GM23338 (cell line): ENCODE measurements around the gene HNRNPF.

Experiments
- EZH2 ChIP-seq: fragments of 200-600 bp; sonication (generic); IDR thresholded peaks from one replicate; pipeline ENCODE4 v1.8.0; 2017; ENCODE audit warnings: antibody characterized with exemption, mild to moderate bottlenecking, low read depth; ENCODE audit not compliant: unreplicated experiment
- EZH2phosphoT487 ChIP-seq: fragments of 200-600 bp; sonication (generic); IDR thresholded peaks from one replicate; pipeline ENCODE4 v1.8.1; 2018; ENCODE audit warnings: antibody characterized with exemption; ENCODE audit not compliant: unreplicated experiment
- JUNB ChIP-seq: IDR thresholded peaks from one replicate; pipeline ENCODE4 v1.6.1; 2016; ENCODE audit warnings: antibody characterized with exemption; ENCODE audit not compliant: unreplicated experiment
- POLR2AphosphoS5 ChIP-seq: IDR thresholded peaks from 2 replicates; pipeline ENCODE4 v1.6.1; 2016; ENCODE audit warnings: antibody characterized with exemption, low read depth
- STAT1 ChIP-seq: IDR thresholded peaks from one replicate; pipeline ENCODE4 v1.6.1; 2016; ENCODE audit warnings: antibody characterized with exemption; ENCODE audit not compliant: unreplicated experiment
- TF ChIP-seq, protein P1 (sequence below), 2 experiments: fragments of 200-600 bp in 1 of 2; sonication (generic) in 1 of 2; conservative IDR thresholded peaks; 2 replicates each; pipeline versions ENCODE4 v1.5.1 to v1.6.1; 2016 to 2017; ENCODE audit warnings: antibody characterized with exemption in 2 of 2, low read depth in 2 of 2, mild to moderate bottlenecking in 2 of 2, moderate library complexity in 1 of 2
- TF ChIP-seq, protein P2 (sequence below): IDR thresholded peaks from one replicate; pipeline ENCODE4 v1.6.1; 2018; ENCODE audit warnings: antibody characterized with exemption; ENCODE audit not compliant: unreplicated experiment

DNA sequence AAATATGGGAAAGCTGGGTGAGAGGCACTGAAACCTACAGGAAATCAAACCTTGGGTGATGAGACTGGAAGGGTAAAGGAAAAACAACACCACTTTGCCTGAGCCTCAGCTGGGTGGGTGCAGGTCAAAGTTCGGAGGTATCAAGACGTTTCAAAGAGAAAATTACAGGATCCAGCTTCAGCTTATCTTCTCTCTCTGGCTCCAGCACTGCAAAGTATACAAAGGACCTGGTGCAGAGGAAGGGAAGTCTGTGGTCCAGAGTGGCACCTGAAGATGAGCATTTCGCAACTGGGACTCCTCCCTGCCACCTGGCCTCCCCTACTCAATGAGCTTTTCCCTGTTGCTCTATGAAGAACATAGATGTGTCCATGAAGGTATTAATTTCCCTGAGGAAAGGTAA, 44.0 kb downstream of the HNRNPF start:
- TF ChIP-seq, protein P1, sequence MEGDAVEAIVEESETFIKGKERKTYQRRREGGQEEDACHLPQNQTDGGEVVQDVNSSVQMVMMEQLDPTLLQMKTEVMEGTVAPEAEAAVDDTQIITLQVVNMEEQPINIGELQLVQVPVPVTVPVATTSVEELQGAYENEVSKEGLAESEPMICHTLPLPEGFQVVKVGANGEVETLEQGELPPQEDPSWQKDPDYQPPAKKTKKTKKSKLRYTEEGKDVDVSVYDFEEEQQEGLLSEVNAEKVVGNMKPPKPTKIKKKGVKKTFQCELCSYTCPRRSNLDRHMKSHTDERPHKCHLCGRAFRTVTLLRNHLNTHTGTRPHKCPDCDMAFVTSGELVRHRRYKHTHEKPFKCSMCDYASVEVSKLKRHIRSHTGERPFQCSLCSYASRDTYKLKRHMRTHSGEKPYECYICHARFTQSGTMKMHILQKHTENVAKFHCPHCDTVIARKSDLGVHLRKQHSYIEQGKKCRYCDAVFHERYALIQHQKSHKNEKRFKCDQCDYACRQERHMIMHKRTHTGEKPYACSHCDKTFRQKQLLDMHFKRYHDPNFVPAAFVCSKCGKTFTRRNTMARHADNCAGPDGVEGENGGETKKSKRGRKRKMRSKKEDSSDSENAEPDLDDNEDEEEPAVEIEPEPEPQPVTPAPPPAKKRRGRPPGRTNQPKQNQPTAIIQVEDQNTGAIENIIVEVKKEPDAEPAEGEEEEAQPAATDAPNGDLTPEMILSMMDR (conservative IDR thresholded peaks at IDR 0.05; ENCODE audit: low read depth in 2 of 2): no peak
- no peak for TF ChIP-seq POLR2AphosphoS5
- TF ChIP-seq STAT1: no peak
- no peak for TF ChIP-seq EZH2
- TF ChIP-seq, protein P2, sequence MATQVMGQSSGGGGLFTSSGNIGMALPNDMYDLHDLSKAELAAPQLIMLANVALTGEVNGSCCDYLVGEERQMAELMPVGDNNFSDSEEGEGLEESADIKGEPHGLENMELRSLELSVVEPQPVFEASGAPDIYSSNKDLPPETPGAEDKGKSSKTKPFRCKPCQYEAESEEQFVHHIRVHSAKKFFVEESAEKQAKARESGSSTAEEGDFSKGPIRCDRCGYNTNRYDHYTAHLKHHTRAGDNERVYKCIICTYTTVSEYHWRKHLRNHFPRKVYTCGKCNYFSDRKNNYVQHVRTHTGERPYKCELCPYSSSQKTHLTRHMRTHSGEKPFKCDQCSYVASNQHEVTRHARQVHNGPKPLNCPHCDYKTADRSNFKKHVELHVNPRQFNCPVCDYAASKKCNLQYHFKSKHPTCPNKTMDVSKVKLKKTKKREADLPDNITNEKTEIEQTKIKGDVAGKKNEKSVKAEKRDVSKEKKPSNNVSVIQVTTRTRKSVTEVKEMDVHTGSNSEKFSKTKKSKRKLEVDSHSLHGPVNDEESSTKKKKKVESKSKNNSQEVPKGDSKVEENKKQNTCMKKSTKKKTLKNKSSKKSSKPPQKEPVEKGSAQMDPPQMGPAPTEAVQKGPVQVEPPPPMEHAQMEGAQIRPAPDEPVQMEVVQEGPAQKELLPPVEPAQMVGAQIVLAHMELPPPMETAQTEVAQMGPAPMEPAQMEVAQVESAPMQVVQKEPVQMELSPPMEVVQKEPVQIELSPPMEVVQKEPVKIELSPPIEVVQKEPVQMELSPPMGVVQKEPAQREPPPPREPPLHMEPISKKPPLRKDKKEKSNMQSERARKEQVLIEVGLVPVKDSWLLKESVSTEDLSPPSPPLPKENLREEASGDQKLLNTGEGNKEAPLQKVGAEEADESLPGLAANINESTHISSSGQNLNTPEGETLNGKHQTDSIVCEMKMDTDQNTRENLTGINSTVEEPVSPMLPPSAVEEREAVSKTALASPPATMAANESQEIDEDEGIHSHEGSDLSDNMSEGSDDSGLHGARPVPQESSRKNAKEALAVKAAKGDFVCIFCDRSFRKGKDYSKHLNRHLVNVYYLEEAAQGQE: no peak
- no peak for TF ChIP-seq JUNB
- TF ChIP-seq EZH2phosphoT487: no peak
